ENCODE results near the gene ARHGAP26.

GRCh38 chr5:142945321-142945720 is 175.1 kb downstream of the ARHGAP26 start:
- TF ChIP-seq POLR2AphosphoS5 (IDR thresholded peaks at IDR 0.05) (no peak), EP300 (IDR thresholded peaks at IDR 0.05; ENCODE audit: low read depth) (no peak), POLR2A (IDR thresholded peaks at IDR 0.05) (no peak), CTCF (IDR thresholded peaks at IDR 0.05) (no peak)
